ENCODE data around the gene JAG1.

JAG1 gene

DNA sequence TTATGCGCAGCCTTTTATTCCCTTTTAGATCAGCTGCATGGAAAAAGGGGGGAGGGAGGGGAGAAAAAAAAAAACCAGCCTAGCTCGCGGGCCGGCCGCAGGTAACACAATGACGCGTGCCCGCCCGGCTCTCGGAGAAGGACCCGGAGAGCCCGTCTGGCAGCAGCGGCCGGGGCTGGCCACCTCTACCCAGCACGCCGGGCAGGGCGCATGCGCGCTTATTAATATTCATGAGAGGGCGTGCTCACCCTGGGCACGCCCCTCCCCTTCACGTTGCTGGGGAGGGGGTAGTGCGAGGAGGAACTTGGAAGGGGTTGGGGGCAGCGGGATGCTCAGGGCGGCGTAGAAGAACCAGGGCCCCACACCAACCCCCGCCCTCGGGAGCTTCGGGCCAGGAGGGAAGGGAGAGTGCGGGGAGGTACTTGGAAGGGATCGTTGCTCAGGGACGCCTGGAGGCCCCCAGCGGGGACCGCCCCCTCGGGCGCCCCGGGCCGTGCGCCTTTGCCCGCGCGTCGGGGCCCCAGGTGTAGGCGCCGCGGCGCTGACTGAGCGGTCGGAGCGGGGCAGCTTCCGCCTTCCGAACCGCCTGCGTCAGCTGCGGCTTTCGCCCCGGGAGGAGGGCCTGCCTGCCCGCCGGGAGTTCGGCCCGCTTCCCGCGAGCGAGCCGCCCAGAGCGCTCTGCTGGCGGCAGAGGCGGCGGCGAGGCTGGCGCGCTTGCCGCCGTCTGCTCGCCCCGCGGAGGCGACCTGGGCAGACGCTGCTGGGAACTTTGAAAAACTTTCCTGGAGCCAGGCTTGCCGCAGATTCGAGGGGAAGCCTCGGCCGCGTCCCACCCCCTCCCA lies at the start of gene JAG1:
Gene JAG1 (minus strand): TSS at position 158 of the 842 bp plus-strand sequence. CDS start 469 bp downstream, outside the sequence.
- DNase-seq, result peak; percentile 97

DNA sequence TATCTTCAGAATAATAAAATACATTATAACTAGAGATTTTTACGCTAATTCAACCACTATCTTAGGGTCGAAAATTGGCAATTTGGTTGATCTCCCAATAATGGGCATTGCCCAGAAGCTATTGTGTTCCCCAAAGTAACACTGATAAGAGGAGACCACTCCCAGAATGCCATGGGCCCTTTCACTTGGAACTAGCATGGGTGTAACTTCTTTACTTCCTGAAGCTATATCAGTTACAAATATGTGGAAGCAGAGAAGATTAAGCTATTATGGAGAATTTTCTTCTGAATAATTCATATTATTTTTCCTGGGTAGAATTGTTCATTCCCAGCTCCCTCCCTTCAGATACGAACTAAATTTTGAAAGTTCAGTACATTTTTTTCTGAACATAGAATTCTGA lies 48.2 kb upstream of the JAG1 start:
- DNase-seq, result no peak

DNA sequence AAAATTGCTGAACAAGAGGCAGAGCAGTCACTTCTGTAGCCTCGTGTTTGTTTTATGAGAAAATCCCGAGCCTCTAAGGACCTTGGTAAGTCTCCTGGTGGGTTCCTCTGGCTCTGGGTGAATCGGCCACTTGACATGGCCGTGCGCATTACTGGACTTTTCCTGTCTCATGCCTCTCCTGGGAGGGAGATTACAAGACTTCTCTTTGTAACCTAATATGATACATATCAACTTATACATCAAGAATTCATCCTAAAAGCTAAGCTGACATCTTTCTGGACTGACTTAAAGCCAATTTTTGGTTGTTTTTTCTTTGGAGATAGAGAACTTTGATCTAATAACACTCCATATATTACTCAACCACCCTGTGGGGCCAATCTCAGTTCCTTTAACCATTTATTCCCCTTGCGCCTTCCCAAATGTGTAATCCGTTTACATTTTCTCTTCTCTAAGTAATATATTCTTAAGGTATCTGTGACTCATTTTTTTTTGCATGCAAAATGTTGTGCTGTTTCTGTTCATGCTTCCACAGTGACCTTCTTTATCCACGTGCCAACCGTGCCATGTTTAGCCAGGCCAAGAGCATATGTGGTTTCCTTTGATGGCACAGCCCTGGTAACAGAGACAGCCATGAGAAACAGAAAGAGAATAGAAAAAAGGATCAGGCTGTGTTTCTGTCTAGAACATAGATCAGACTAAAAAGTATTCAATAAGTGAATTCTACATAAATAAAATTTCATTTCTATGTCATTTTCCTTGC lies 47.5 kb upstream of the JAG1 start:
- no peak for DNase-seq

DNA sequence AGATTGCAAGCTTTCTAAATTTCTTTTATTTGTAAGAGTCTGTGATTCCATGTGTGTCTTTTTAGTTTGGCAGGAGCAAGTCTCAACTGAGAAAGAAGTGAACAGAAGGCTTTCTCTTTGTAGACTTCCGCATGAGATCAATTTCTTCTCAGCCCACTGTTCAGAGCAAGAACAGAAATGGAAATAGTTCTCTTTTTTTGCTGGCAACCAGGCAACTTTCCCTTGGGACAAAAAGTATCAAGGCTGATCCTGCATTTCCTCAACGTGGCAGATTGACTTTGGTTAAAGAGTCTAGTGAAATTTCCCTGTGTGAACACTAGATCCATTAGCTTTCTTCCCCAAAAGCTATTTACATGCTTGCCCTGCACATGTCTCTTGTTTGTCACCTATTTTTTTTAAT lies 46.8 kb upstream of the JAG1 start:
- no peak for DNase-seq

DNA sequence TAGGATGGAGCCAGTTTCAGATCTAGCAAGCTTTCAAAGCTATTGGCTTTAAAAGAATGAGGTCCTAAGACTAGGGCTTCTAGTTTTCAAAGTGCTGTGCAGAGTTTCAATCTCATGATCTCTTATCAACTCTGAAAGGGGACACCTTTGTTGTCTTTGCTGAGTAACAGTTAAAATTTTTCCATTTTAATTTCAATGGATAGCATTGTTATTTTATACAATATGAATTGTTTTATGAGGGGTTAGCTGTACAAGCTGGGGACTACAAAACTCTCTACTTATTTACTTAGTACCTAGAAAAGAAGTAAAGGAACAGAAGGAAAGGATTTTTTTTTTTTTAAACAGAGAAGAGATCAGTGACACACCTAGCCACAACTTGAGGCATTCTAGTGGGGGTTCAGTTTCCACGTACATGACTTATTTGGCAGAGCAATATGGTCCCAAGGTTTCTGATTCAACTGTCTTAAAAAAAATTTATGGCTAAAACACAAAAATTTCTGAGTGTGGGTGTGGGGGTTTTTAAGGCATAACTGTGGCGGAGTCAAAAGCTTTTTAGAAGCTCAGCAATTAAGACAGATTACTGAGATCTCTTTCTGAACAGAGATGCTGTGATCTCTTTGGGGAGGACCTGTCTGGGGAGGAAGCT lies 46.1 kb upstream of the JAG1 start:
- no peak for DNase-seq

DNA sequence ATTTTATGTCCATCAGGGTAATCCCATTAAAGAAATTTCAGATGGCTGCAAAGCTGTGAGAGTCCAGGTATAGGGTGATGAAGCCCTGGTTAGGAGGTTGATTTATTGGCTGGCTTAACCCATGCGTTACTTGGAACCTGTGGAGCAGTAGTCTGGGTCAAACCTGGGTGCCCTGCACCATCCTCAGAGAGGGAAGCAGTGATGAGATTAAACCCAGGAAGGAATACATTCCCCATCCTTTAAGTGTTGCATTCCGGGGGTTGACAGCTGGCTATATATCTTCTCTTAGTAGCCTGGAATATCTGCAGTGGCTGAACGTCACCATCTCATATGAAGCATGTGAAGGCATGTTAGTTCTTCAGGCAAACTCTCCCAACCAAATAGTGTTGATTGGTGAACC lies 44.9 kb upstream of the JAG1 start:
- no peak for DNase-seq

DNA sequence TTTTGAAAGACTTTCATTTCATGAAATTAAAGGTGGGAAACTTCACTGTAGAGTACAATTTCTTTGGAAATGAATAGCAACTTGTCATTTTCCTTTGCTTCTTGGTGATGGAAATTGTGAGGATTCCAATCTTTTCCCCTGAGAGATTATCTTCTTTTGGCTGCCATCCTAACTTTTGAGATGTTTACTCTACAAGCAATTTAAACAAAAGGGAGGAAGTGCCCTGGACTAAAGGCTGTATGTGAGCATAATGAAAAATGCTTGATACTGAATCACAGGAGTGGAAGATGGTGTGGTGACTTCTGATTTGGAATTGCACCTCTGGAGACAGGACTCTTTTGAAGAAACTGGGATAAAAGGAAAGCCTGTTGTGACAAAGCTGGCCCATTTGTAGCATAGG lies 43.1 kb upstream of the JAG1 start:
- no peak for DNase-seq

DNA sequence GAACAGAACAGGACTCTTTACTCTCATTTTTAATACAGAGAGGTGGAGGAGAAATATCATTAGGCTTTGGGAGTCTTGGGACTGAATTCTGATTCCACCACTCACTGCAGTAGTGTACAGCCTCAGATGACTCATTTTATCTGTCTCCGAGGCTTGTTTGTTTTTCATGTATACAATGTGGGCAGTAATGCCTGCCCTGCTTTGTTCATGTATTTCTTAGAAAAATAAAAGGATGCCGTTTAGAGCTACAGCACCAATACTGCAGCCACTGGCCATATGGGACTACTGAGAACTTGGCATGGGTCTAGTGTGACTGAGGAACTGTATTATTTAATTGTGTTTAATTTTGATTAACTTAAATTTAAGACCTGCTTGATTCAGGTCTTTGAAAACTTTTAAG lies 41.2 kb upstream of the JAG1 start:
- DNase-seq, result no peak

DNA sequence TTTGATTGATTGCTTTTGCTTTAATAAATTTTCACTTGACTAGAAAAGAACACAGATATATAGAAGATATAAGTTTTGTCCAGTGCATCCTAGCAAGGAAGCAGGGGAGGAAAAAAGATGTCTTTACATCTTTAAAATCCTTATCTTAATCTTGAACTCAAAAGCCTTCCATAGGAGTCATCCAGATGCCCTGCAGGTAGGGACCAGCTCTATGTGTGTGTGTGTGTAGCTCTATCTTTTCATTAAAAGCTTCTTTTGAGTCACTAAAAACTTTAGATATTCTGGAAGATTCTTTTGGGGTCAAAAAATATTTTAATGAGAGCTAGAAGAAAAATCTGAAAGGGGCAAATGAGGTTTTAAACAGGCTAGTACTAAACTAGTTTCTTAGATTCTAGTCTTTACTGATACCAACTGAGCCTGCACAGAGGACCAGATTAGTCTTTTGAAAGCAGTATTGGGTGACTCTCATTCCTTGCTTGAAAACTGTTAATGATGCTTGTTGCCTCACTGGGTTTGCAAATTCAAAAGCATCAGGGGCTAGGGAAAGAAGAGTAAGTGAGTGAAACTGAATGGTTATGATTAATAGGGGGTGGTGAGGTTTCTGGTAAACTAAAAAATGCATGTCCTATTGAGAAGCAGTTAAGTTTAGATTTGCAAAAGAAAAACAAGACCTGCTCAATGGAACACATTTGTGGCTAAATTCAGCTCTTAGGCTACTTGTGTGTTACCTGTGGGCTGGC lies 40.6 kb upstream of the JAG1 start:
- no peak for DNase-seq

DNA sequence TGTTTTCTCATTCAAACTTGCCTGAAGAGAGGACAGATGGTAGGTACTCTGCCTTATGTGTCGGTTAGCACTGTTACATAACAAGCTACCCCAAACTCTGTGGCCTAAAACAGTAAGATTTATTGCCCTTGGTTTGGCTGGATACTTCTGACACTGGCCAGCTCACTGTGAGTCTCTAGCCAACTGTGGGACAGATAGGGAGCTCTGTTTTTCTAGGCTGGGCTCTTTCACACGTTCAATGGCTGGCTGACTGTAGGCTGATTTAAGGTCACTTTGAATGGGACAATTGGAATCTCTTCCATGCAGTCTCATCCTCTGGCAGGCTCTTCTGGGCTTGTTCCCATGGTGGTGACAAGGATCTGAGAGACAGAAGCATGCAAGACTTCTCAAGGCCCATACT lies 39.4 kb upstream of the JAG1 start:
- DNase-seq, result no peak

DNA sequence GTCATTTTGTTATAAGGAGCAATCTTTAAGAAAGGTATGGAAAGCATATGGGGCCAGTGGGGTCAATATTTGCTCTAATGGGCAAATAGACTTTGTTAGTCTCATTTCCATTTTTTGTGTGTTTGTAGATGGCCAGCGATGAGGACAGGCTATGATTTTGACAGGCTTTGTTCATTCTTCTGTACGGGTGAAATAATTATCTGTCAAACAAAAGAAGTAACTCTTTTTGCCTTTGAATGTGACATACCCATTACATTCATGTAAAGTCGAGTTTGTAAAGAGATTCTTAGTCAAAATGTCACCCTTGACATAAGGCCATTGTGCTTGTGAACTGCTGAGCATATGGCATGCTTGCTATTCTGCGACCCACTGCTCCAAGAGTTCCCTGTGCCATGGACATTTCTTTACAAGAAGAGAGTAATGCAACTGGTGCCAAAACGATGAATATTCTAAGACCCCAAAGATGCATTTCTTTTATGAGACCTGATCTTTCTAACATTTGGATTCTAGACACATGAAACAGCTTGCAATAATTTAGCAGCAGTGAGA lies 38.2 kb upstream of the JAG1 start:
- no peak for DNase-seq

DNA sequence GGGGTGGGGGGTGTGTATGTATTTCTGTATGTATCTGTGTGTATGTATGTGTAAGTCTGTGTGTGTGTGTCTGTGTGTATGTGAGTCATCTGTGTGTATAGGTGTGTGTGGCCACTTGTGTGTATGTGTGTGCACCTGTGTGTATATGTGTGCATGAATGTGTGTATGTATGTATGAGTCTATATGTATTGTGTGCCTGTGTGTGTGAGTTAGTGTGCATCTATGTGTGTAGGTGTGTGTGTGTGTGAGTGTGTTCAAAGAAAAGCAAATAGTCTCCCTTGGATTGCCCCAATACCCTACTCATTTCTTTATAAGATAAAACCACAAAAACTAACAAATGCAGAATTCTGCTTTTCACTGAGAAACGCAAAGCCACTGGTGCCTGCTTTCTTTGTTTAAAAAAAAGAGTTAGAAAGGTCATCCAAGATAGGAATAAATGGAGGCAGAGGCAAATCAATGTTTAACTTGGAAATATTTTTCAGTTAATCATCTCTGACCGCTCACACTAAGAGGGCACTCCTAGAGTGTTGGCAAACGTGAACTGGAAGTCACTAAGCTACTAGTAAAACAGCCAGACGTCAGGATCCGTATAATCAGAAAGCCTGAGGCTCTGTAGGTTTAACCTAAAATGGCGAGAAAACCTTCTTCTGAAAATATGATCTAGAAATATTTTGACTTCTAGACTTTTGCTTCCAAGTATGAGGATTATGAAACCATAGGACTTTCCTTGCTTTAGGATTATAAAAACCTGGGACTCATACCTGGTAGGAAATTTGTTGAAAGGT lies 37.4 kb upstream of the JAG1 start:
- DNase-seq, result no peak

DNA sequence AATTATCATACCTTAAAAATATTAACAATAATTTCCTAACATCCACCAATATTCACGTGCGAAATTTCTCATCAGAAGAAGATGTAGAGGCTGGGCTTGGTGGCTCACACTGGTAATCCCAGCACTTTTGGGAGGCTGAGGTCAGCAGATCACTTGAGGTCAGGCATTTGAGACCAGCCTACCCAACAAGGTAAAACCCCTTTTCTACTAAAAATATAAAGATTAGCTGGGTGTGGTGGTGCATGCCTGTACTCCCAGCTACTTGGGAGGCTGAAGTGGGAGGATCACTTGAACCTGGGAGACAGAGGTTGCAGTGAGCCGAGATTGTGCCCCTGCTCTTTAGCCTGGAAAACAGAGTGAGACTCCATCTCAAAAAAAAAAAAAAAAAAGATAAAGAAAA lies 36.1 kb upstream of the JAG1 start:
- DNase-seq, result no peak

DNA sequence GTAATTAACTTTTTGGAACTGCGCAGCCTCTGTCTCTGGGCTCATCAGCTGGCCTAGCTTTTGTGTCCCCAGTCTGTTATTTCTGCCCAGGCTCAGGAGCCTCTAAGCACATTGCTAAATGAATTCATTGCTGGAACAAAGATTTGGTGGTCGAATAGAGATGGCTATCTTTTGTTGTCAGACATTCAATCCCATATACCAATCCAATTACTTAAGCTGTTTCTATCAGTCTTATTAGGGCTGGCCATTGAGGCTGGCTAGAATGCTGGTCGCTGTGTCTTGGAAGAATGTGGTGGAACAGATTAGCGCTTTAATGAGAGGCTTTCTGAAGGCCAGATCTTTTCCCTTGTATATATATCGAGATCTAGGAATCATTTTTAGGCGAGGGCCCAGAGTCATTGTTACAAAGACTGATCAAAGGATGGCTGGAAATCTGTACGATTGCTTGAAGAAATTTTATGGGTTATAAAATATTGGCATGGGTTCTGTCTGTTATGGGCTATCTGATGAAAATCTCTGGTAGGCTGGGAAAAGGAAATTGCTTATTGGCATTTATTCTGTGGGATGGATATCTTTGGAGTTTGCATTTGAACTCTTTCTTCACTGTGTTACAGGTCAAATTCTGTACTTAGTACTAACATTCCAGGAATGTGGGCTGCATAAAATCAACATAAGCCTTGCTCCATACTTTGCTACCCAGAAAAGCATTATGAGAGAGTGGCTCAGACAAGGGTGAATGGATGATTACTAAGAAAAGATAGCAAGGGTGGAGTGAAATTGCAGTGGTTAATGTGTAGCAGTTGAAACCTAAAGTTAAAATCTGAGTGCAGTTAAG lies 34.8 kb upstream of the JAG1 start:
- DNase-seq, result no peak

DNA sequence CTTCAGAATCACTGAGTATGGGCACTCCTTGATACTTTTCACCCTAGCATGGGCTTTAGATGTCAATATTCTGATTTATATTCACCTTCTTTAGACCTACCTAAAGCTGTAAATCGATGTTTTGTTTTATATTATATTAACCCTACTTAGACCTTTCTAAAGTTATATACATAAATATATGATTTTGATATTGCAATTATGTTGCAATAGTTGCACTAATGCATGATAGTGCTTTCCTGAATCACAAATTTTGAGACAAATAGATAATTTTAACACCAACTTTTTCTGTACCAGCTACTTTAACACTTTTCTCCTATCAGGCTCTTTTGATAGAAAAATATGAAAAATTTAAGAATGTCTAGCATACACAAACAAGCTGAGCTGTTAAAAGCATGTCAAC lies 34.0 kb upstream of the JAG1 start:
- no peak for DNase-seq

DNA sequence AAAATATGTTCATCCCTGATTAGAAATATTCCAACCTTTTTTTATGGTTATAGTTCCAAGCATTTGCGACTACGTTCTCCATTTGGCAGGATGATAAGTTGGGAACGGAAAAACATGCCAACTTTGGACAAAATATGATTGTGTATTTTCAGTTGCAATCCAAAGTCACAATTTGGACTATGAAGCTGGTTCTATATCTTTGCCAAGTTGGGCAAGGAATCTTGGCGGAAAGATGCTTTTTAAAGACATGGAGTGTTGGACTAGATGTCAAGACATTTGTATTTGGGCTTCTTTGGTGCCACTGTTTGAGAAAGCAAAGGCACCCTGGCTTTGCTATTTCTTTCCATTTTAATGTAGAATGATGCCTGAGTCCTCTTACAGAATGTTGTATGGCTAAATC lies 33.3 kb upstream of the JAG1 start:
- DNase-seq, result no peak

DNA sequence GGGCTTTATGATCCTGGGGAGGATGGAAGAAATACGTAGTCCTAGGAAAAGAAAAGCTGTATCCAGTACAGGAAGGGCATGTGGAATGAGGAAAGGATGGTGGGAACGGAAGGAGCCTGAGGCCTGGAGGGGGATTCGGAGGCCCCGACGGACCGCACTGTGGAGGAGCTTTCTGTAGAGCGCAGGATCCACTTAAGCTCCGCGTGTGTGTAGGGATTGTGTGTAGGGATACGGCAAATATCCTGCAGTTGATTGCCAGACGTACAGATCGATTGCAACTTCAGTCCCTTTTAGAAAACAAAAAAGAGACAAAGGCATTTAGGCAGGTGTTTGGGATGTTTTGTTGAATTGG lies 32.6 kb upstream of the JAG1 start:
- DNase-seq, result no peak

DNA sequence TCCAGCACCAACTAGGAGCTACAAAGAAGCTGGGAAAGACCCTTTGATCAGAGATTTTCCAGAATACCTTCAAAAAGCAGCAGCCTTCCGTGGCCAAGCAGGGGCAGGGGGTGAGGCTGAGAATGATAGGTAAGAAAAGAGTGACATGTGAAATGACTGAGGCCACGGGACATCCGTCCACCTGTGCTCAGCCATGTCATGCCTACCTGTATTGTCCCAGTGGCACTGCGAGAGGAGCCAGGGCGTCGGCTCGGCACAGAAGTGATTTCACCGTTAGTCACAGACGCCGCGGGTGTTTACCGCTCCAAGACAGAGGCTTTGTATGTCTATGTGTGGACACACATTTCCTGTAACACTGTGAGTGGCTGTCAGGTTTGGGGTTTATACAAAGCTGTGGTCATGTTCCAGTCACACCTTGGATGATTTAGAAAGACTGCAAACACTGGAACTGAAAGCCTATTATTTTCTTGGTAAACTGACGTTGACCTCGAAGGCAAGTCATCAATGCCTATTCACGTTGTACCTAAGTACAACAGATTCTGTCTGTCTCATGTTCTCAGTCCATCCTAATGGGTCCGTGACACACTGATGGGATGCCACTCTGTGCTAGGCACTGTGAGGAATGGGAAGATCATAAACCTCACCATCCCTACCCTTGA lies 32.1 kb upstream of the JAG1 start:
- no peak for DNase-seq

DNA sequence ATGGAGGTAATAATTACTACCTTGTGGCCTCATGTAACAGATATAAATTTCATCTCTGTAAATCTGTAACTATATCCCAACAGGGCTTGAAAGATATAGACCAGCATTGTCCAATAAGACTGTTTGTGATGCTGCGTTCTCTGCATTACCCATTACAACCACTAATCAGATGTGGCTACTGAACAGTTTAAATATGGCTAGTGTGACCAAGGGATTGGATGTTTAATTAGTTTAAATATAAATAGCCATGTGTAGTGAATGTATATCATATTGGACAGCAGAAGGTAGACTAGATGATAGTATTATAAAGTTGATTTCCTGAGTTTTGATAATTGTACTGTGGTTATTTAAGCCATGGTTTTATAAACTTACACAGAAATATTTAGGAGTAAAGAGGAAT lies 27.8 kb upstream of the JAG1 start:
- DNase-seq, result no peak

DNA sequence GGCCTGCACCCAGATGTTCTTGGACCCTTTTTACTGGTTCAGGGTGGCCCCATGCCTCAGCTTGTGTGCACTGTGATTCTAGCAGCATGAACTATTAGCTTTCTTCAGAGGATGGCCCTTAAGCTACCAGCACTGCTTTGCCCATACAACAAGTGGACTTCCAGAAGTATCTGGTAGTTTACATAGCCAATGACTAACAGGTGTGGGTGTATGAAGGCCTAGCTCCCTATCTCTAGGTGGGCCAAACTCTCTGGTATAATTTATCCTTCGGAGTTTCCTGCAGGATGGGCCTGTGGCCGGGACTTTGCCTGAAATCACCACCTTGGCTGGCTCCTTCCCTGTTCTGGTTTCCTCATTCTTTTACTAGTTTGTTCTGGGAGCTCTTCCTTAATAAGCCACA lies 26.1 kb upstream of the JAG1 start:
- no peak for DNase-seq

DNA sequence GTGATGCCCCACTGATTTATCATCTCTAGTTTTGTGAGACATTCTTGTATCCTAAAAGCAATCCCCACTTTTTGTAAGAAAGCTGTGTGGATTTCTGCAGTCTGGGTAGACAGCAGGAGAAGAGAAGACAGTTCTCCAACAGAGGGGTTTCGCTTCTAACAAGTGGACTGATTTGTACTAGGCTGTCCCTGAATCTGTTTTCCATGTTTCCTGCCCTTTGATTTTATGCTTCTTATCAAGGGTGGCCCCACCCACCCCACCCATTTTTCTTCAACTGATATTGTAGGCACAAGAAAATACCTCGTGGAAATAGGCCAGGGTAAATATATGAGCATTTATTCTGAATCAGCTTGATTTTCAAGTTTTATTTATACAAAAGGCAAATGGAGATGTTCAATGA lies 25.7 kb upstream of the JAG1 start:
- DNase-seq, result no peak
